Colonic mucosa (tissue), 4 donors: Measurements from ENCODE around the gene E4F1. TPM values are rescaled to one million over a fixed set of nuclear protein-coding genes. Genes with fewer than 3 reads are reported as not detected.

Source experiments
- DNase-seq: peaks from one replicate; pipeline ENCODE4 v3.0.0-alpha.2; 2020
- H3K27ac ChIP-seq: fragments of 200-600 bp; one replicate; pipeline ENCODE4 v1.8.0; 2021
- H3K27me3 ChIP-seq: fragments of 200-600 bp; one replicate; pipeline ENCODE4 v1.8.0; 2021
- H3K36me3 ChIP-seq: fragments of 200-600 bp; one replicate; pipeline ENCODE4 v1.8.0; 2021
- H3K4me1 ChIP-seq: fragments of 200-600 bp; one replicate; pipeline ENCODE4 v1.8.0; 2021; ENCODE audit warnings: mild to moderate bottlenecking
- H3K4me3 ChIP-seq: fragments of 200-600 bp; one replicate; pipeline ENCODE4 v1.8.0; 2021
- H3K9ac ChIP-seq, 2 donors: one replicate each; pipeline ENCODE4 v1.7.0; 2013; ENCODE audit warnings: control low read depth in 2 of 2, low read depth in 2 of 2, low read length in 2 of 2
- H3K9me3 ChIP-seq: fragments of 200-600 bp; one replicate; pipeline ENCODE4 v1.8.0; 2021
- CTCF ChIP-seq: fragments of 200-600 bp; IDR thresholded peaks from one replicate; pipeline ENCODE4 v1.8.0; 2022; ENCODE audit warnings: antibody characterized with exemption, mild to moderate bottlenecking
- intact Hi-C: fragments of 100-400 bp; cut with DNase I; formaldehyde crosslinking; loops from one replicate; pipeline ENCODE4 v1.14.1; 2022
- total RNA-seq, 2 donors: library from RNA; stranded (reverse); fragmentation: NEBNext Ultra II Directional in 1 of 2; extraction: Animal tissue kit (Norgen Biotek cat#: 25700) in 1 of 2; gene quantifications; one replicate each; pipeline ENCODE4 v1.2.1, GENCODE V29; 2021
- donor health status: healthy.
- donor health status: DM: no; HTN: no; CAD: no.
- donor health status: DM: no; HTN: no; CAD: no.

The E4F1 gene
- total RNA-seq, 2 donors from 2014 or later: 19.9 to 37.4 TPM

GRCh38 chr16:2194852-2195321 lies 28.5 kb upstream of the E4F1 start:
- DNase-seq: peak; percentile 59
- no peaks in the 10 kb centered on the region for H3K4me1 ChIP-seq
- no peak overlapping the region for H3K4me3 ChIP-seq
- no peaks in the 10 kb centered on the region for H3K9me3 ChIP-seq
- H3K27ac ChIP-seq: no peak overlapping the region
- H3K36me3 ChIP-seq: no peaks in the 10 kb centered on the region
- peak; percentile 50 for TF ChIP-seq CTCF
- intact Hi-C loops: no loop called here
- H3K27me3 ChIP-seq: peaks cover 34% of the 10 kb centered on the region
- H3K9ac ChIP-seq: no peak overlapping the region

- Histone ChIP-seq H3K9me3 (no peaks in the 10 kb centered on the region), H3K4me1 (no peaks in the 10 kb centered on the region), H3K27ac (no peak overlapping the region), H3K36me3 (no peaks in the 10 kb centered on the region), H3K4me3 (peak overlapping the region; percentile 7), H3K27me3 (peaks cover 34% of the 10 kb centered on the region), H3K9ac (peak overlapping the region in 1 of 2 donors; percentile 43)
- no peak for TF ChIP-seq CTCF
- no peak for DNase-seq
- intact Hi-C loops: no loop called here
Observed at GRCh38 chr16:2195322-2196161, 27.8 kb upstream of the E4F1 start.

- TF ChIP-seq CTCF: no peak
- intact Hi-C loops: no loop called here
- H3K9ac ChIP-seq: peak within 1 kb of the TSS in 1 of 2 donors; percentile 43
Observed at GRCh38 chr16:2196162-2196980, 27.0 kb upstream of the E4F1 start, which contains the start of gene CASKIN1. Gene CASKIN1 (minus strand): TSS chr16:2196605. CDS start chr16:2196432, 173 bp downstream.

GRCh38 chr16:2196981-2197511 lies 26.3 kb upstream of the E4F1 start:
- no peak for DNase-seq
- TF ChIP-seq CTCF: no peak
- intact Hi-C loops: no loop called here
- Histone ChIP-seq H3K4me3 (no peak overlapping the region), H3K27me3 (peaks cover 34% of the 10 kb centered on the region), H3K4me1 (no peaks in the 10 kb centered on the region), H3K36me3 (no peaks in the 10 kb centered on the region), H3K27ac (no peak overlapping the region), H3K9me3 (no peaks in the 10 kb centered on the region), H3K9ac (no peak overlapping the region)

More at GRCh38 chr16:2196162-2196980, 27.0 kb upstream of the E4F1 start, which contains the start of gene CASKIN1:
- peaks cover 34% of the 10 kb centered on the region for H3K27me3 ChIP-seq
- H3K36me3 ChIP-seq: no peaks in the 10 kb centered on the region
- no peak for DNase-seq
- H3K27ac ChIP-seq: no peak within 1 kb of the TSS
- no peaks in the 10 kb centered on the region for H3K4me1 ChIP-seq
- peak within 1 kb of the TSS; percentile 7 for H3K4me3 ChIP-seq
- H3K9me3 ChIP-seq: no peaks in the 10 kb centered on the region

GRCh38 chr16:2197765-2198164 lies 25.6 kb upstream of the E4F1 start:
- Histone ChIP-seq H3K9ac (no peak overlapping the region), H3K27ac (no peak overlapping the region), H3K27me3 (peaks cover 34% of the 10 kb centered on the region), H3K36me3 (no peaks in the 10 kb centered on the region), H3K4me3 (no peak overlapping the region), H3K4me1 (no peaks in the 10 kb centered on the region), H3K9me3 (no peaks in the 10 kb centered on the region)
- TF ChIP-seq CTCF: no peak
- intact Hi-C loops: no loop called here
- no peak for DNase-seq
